NB4 (cell line): ENCODE results near the gene ACSBG1.

ENCODE experiments used
- DNase-seq: peaks from one replicate; pipeline ENCODE4 v3.0.0; 2010; ENCODE audit warnings: low read depth
- H3K4me3 ChIP-seq: one replicate; pipeline ENCODE4 v1.5.1; 2011; ENCODE audit warnings: mild to moderate bottlenecking, low read depth, low read length, moderate library complexity
- MYC ChIP-seq: IDR thresholded peaks from 2 replicates; pipeline ENCODE4 v1.6.1; 2011; ENCODE audit warnings: low read depth, low read length
- POLR2A ChIP-seq: IDR thresholded peaks from 2 replicates; pipeline ENCODE4 v1.6.1; 2011; ENCODE audit warnings: mild to moderate bottlenecking; ENCODE audit not compliant: insufficient read length; ENCODE audit errors: extremely low read depth
- TF ChIP-seq, protein P1 (sequence below): IDR thresholded peaks from one replicate; pipeline ENCODE4 v1.5.1; 2012; ENCODE audit warnings: low read depth, low read length
- TF ChIP-seq, protein P2 (sequence below): IDR thresholded peaks from 2 replicates; pipeline ENCODE4 v1.6.1; 2011; ENCODE audit warnings: low read depth, low read length

ACSBG1 gene

DNA sequence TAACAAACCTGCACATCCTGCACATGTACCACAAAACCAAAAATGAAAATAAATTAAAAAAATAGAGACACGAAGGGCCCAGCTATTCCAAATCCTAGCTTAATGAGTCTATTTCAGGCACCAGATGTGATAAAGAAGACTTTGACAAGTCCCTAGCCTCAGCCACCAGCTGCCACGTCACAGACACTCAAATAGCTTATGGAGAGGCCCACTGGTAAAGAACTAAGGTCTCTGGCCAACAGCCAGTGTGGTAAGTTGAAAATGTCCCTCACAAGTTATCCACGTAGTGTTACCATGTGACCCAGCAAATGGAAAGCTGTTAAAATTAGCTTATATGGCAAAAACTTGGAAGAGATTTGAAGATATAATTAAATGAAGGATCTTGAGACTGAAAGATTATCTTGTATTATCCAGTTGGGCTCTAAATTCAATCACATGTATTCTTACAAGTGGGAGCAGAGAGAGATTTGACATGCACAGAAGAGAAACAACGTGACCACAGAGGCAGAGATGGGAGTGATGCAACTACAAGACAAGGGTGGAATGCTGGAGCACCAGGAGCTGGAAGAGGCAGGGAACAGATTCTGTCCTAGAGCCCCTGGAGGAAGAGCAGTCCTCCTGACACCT is 10.9 kb downstream of the ACSBG1 start:
- H3K4me3 ChIP-seq: no peak overlapping the region
- TF ChIP-seq MYC: no peak
- TF ChIP-seq, protein P1, sequence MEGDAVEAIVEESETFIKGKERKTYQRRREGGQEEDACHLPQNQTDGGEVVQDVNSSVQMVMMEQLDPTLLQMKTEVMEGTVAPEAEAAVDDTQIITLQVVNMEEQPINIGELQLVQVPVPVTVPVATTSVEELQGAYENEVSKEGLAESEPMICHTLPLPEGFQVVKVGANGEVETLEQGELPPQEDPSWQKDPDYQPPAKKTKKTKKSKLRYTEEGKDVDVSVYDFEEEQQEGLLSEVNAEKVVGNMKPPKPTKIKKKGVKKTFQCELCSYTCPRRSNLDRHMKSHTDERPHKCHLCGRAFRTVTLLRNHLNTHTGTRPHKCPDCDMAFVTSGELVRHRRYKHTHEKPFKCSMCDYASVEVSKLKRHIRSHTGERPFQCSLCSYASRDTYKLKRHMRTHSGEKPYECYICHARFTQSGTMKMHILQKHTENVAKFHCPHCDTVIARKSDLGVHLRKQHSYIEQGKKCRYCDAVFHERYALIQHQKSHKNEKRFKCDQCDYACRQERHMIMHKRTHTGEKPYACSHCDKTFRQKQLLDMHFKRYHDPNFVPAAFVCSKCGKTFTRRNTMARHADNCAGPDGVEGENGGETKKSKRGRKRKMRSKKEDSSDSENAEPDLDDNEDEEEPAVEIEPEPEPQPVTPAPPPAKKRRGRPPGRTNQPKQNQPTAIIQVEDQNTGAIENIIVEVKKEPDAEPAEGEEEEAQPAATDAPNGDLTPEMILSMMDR: no peak
- TF ChIP-seq, protein P2, sequence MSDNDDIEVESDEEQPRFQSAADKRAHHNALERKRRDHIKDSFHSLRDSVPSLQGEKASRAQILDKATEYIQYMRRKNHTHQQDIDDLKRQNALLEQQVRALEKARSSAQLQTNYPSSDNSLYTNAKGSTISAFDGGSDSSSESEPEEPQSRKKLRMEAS: no peak
- TF ChIP-seq POLR2A: no peak
- no peak for DNase-seq

DNA sequence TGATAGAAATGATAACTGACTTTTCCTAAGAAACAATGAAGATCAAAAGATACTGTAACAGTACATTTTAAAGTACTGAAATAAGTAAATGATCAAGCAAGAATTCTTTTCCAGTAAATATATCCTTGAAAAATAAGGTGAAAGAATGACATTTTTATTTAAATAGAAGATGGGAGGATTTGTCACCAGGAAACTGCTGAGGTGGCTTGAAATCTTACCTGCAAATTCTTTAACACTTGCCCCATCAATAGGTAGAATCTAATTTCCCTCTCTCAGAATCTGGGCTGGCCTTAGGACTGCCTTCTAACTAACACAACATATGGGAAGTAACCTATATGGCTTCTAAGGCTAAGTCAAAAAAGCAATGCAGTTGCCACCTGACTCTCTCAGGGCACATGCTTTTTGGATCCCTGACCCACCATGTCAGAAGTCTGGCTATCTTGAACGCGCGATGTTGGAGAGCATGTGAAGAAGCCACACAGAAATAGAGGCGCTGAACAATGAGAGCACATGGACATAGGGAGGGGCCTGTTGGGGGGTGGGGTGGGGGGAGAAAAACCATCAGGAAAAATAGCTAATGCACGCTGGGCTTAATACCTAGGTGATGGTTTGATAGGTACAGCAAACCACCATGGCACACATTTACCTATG is 11.5 kb downstream of the ACSBG1 start:
- DNase-seq: no peak
- no peak overlapping the region for H3K4me3 ChIP-seq
- TF ChIP-seq, protein P2: no peak
- TF ChIP-seq, protein P1: no peak
- TF ChIP-seq POLR2A (no peak), MYC (no peak)

DNA sequence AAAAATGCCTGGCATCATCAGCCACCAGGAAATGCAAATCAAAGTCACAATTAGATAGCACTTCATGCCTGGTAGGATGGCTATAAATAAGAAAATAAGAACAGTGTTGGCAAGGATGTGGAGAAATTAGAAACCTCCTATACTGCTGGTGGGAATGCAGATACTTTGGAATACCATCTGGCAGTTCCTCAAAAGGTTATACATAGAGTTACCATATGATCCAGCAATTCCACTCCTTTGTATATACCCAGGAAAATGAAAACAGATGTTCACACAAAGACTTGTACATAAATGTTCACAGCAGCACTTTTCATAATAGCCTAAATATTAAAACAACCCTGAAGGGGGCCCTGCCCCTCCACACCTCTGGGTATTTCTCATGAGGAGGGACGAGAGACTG is 13.7 kb downstream of the ACSBG1 start:
- no peak for TF ChIP-seq MYC
- TF ChIP-seq POLR2A: no peak
- TF ChIP-seq, protein P2: no peak
- TF ChIP-seq, protein P1: no peak
- no peak overlapping the region for H3K4me3 ChIP-seq
- DNase-seq: no peak

DNA sequence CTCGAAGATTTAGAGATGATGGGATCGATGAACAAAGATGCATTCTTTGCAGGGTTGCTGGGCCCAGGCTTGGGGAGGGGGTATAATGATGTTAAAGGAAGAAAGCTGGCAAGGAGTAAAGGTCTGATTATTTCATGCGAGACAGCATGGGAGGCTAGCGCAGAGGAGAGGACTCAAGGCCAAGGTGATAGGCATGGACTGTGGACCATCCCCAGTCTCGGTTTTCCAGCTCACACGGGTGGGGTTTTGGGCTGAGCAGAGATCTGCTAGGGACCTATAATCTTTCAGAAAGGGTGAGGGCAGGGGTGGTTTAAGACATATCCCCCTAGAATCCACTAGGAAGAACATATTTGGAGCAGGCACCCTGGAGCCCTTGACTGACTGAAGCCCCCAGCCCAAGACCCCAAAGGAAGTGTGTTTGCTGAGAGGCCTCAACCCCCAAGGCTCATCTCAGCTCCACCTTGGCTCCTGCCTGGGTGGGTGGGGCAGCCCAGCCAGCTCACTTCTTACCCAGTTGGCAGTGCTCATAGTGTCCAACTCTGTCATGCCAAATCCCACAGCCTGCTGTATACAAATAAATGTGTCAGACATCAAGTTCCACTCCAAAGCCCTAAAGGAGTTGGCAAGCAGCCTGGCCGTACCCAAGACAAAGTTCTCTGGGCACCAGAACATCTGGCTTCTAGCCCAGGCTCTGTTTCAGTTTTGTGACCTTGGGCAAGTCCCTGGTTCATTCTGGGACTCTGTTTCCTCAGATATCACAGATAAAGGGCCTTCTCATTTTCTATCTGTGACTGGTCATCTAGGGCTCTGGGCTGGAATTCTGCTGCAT is 17.9 kb downstream of the ACSBG1 start:
- DNase-seq: no peak
- no peak overlapping the region for H3K4me3 ChIP-seq
- TF ChIP-seq, protein P1: no peak
- TF ChIP-seq MYC: no peak
- TF ChIP-seq, protein P2: no peak
- no peak for TF ChIP-seq POLR2A

DNA sequence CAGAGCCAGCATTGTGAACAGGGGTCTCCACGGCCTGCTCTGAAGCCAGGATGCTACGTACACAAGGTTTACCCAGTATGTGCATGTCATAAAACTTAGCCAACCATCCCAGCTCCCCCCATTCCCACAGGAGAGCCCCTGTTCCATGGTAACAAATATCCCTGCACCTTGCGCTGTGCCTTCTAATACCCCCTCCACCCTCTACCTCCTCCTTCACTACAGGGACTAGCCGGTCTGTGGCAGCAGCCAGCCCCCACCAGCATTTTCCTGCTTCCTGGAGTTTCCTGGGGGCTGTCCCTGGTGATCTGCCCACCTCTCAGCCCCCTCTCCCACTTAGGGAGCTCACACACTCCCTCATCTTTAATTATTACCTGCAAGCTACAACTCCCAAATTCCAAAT is 20.4 kb downstream of the ACSBG1 start:
- H3K4me3 ChIP-seq: no peak overlapping the region
- no peak for DNase-seq
- TF ChIP-seq, protein P1: no peak
- TF ChIP-seq MYC (no peak), POLR2A (no peak)
- TF ChIP-seq, protein P2: no peak
